Tibial nerve (tissue), 3 donors: Measurements from ENCODE around the gene QRFP.

ENCODE experiments used
- CTCF ChIP-seq, 5 experiments: fragments of 200-600 bp in 3 of 5; fragments of 450-650 bp in 2 of 5; sonication (generic) in 3 of 5; IDR thresholded peaks; one replicate each; pipeline ENCODE4 v1.5.1; 2016 to 2019; ENCODE audit warnings: antibody characterized with exemption in 5 of 5, mild to moderate bottlenecking in 3 of 5, moderate library complexity in 2 of 5
- POLR2A ChIP-seq, 2 donors: fragments of 450-650 bp; IDR thresholded peaks; one replicate each; pipeline ENCODE4 v1.6.1; 2017; ENCODE audit warnings: antibody characterized with exemption in 2 of 2, mild to moderate bottlenecking in 2 of 2, moderate library complexity in 2 of 2

- TF ChIP-seq CTCF (IDR thresholded peaks at IDR 0.05) (no peak), POLR2A (IDR thresholded peaks at IDR 0.05) (no peak)
These were observed 2.1 kb downstream of the QRFP start for GRCh38 chr9:130894546-130894945.
